Mesodermal cell (in vitro differentiated cells): ENCODE measurements around the gene ARL1. TPM values are rescaled to one million over a fixed set of nuclear protein-coding genes. Genes with fewer than 3 reads are reported as not detected.
"Not testable (repeated sequence)": the region's sequence is repeated elsewhere in the genome, so short reads cannot be mapped to it uniquely, and the experiment has no call there.

ENCODE experiments used
- H3K27ac ChIP-seq: 2 replicates; pipeline ENCODE4 v1.7.0; 2013; ENCODE audit warnings: mild to moderate bottlenecking, low read depth, low read length, moderate library complexity; ENCODE audit not compliant: severe bottlenecking
- H3K36me3 ChIP-seq: 2 replicates; pipeline ENCODE4 v1.7.1; 2013; ENCODE audit warnings: mild to moderate bottlenecking, low read length, moderate library complexity; ENCODE audit not compliant: control insufficient read depth, insufficient read depth
- H3K4me1 ChIP-seq: one replicate; pipeline ENCODE4 v1.7.1; 2013; ENCODE audit warnings: mild to moderate bottlenecking, low read length; ENCODE audit not compliant: insufficient read depth, control insufficient read depth, poor library complexity, severe bottlenecking
- H3K4me3 ChIP-seq: 2 replicates; pipeline ENCODE4 v1.7.0; 2013; ENCODE audit warnings: low read length, control low read depth, mild to moderate bottlenecking; ENCODE audit not compliant: insufficient read depth, poor library complexity, severe bottlenecking; ENCODE audit errors: extremely low read depth
- H3K9me3 ChIP-seq: 2 replicates; pipeline ENCODE4 v1.7.1; 2013; ENCODE audit warnings: mild to moderate bottlenecking, low read length, moderate library complexity; ENCODE audit not compliant: control insufficient read depth
- WGBS, 2 experiments: methylation state at CpG; one replicate each; pipeline ENCODE4 v1.1.5; 2013; ENCODE audit warnings: missing lambda C conversion rate in 2 of 2; ENCODE audit not compliant: insufficient coverage in 2 of 2; 5-methylcytosine and 5-hydroxymethylcytosine counted together
- polyA plus RNA-seq, 2 experiments: library from polyadenylated mRNA; stranded (reverse); fragments of 50-300 nt; gene quantifications; one replicate each; pipeline ENCODE4 v1.2.3, GENCODE V29; 2013

ARL1 gene
- polyA plus RNA-seq (2013, experiment 1 of 2): 75.0 TPM
- 89.4 TPM for polyA plus RNA-seq (2013, experiment 2 of 2)

DNA sequence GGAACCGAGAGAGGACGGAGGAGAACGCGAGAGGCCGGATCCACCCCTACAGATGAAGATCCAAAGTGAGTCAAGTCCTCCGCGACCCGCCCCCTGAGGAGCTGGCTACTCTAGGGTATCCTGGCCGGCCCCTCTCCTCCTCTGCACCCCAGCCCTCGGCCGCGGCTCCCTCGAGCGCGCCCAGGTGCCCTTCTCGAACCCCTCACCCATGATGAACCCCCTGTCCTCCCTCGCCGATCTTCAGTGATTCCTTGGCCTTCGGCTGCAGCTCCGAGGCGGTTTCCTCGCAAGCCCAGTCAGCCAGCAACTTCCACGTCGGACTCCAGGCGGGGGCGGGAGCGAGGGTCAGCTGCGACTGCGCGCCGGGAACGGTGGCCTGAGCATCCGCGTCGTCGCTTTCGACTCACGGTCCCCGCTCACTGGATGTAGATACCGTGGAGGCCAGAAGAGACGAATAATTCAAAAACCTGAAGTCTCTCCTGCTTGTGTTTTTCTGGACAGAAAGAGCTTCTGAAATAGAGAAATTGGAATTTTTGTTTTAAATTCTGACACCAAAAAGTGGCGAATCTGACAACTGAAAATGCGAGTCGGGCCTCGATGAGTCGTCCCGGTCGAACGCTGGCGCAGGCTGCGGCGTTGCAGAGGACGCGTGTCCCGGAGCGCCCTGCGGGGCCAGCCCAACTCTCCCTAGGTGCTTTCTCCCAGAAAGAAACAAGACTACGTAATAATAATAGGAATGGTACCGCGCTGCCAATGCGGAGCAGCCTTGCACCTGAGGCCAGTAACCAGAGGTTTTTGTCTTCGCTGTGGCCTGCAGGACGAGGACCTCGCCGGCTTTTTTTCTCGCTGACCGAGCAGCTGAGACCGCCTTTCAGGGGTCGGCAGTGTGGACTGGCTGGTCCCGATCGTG lies at the start of gene ARL1:
Gene ARL1 (minus strand): TSS at position 337 of the 910 bp plus-strand sequence. CDS start 127 bp downstream, at position 210.
- 0 to 1% methylated on average over 44 to 62 of the region's 71 CpGs for WGBS, 2 experiments
- Histone ChIP-seq H3K36me3 (peaks cover 19% of the 10 kb centered on the region), H3K4me3 (peak within 1 kb of the TSS; percentile 78), H3K9me3 (no peaks in the 10 kb centered on the region), H3K27ac (peak within 1 kb of the TSS; percentile 94), H3K4me1 (peaks cover 5% of the 10 kb centered on the region)

DNA sequence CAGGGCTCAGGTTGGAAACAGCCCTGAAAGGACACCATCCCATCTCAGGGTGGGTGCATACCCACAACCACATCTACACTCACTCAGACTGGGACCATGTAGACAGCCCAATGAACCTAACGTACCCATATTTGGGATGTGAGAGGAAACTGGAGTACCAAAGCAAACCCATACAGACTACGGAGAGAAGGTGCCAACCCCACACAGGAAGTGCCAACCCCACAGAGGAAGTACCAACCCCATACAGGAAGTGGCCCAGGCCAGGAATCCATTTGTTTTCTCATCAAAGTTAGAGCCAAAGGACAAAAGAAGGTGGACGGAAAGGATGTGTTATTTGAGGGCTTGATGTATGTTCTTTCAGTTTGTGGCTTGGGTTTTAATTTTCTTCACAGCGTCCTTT lies 48.1 kb upstream of the ARL1 start:
- WGBS, 2 experiments: 67 to 94% methylated on average over 1 to 2 of the region's 4 CpGs
- Histone ChIP-seq H3K36me3 (no peaks in the 10 kb centered on the region), H3K27ac (no peak overlapping the region), H3K9me3 (no peaks in the 10 kb centered on the region), H3K4me3 (no peak overlapping the region), H3K4me1 (peaks cover 2% of the 10 kb centered on the region)

DNA sequence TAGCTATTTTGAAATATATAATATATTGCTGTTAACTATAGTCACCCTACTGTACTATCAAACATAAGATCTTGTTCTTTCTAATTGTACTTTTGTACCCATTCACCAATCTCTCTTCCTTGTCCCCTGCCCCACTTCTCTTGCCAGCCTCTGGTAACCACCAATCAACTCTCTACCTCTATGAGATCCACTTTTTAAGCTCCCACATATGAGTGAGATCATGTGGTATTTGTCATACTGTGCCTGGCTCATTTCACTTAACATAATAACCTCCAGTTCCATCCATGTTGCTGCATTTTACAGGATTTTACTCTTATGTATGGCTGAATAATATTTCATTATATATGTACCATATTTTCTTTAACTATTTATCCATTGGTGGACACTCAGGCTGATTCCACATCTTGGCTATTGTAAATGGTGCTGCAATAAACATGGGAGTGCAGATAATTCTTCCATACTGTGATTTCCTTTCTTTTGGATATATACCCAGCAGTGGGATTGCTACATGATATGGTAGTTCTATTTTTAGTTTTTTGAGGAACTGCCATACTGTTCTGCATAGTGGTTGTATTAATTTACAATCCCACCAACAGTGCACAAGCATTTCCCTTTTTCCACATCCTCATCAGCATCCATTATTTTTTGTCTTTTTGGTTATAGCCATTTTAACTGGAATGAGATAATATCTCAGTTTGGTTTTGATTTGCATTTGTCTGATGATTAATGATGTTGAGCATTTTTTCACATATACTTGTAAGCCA lies 34.1 kb upstream of the ARL1 start:
- Histone ChIP-seq H3K4me3 (no peak overlapping the region), H3K9me3 (no peaks in the 10 kb centered on the region), H3K27ac (no peak overlapping the region), H3K4me1 (no peaks in the 10 kb centered on the region), H3K36me3 (no peaks in the 10 kb centered on the region)

DNA sequence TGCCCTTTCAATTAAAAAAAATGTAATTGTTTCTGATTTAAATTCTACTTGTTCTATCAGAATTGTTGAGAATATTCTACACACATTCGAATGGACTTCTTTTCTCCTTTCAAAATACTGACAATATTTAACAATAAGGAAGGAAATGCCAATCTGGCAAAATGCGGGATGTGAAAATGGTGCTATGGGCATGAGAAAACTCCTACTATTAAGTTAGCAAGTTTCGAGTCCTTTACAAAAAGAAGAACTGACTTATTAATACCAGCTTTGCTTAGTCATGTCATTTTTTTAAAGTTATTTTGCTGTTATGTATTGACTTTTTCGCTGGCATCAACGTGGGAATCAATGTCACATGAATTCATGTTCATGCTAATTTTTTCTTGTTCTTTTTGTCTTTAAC lies 31.7 kb upstream of the ARL1 start:
- no peak overlapping the region for H3K4me3 ChIP-seq
- H3K4me1 ChIP-seq: no peaks in the 10 kb centered on the region
- H3K27ac ChIP-seq: no peak overlapping the region
- no CpG with 5 or more reads among the region's 5 CpGs for WGBS, 2 experiments
- H3K36me3 ChIP-seq: no peaks in the 10 kb centered on the region
- H3K9me3 ChIP-seq: no peaks in the 10 kb centered on the region

DNA sequence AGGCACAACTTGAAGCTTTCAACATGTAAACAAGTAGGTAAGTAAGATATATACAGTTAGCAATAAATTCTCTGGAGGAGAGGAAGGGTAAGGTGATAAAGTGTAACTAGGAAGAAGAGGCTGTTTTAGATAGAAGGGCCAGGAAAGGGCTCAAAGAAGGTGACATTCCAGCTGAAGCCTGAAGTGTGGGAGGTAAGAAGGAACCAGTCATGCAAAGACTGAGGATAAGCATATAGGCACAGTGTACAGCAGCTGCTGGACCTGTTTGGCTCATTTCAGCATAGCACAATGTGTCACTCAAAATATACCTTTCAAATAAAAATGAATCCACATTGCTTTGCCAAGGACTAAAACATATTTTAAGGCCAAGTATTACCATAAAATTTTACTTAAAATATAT lies 28.6 kb upstream of the ARL1 start:
- Histone ChIP-seq H3K27ac (no peak overlapping the region), H3K4me3 (no peak overlapping the region), H3K9me3 (no peaks in the 10 kb centered on the region), H3K36me3 (no peaks in the 10 kb centered on the region), H3K4me1 (no peaks in the 10 kb centered on the region)

DNA sequence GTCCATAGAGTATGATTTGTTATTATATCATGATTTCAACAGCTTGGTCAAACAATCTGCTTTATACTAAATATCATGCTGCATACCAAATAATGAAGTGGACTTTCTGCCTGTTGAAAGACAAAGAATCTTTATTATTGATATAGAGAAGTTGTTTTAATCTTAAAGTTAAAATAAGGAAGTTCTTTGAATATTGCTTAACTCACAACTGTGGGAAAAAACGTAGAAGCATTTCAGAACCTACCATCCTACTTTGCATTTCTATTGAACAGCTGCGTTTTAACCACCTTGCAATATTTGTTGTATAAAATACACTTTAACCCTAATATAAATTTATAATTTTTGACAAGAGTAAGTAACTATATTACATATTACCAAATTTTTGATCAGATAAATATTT lies 22.9 kb upstream of the ARL1 start:
- no CpG with 5 or more reads among the region's 2 CpGs for WGBS, 2 experiments

DNA sequence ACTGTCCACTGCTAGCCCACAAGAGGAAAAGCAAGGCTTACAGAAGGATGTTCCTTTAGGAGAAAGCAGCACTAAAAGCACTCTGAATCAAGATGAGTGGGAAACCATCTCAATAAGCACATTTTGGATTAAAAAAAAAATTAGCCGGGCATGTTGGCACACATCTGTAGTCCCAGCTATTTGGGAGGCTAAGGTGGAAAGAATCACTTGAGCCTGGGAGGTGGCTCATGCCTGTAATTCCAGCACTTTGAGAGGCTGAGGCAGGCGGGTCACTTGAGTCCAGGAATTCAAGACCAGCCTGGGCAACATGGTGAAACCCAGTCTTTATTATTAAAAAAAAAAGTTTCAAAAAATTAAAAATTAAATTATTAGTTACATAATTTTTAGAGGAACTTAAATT lies 17.0 kb upstream of the ARL1 start:
- Histone ChIP-seq H3K27ac (no peak overlapping the region), H3K4me1 (no peaks in the 10 kb centered on the region), H3K36me3 (no peaks in the 10 kb centered on the region), H3K4me3 (no peak overlapping the region), H3K9me3 (no peaks in the 10 kb centered on the region)
- WGBS, 2 experiments: 92 to 100% methylated on average over 1 to 2 of the region's 2 CpGs

More for the DNA sequence above, 22.9 kb upstream of the ARL1 start:
- Histone ChIP-seq H3K27ac (no peak overlapping the region), H3K9me3 (no peaks in the 10 kb centered on the region), H3K4me3 (no peak overlapping the region), H3K36me3 (no peaks in the 10 kb centered on the region), H3K4me1 (no peaks in the 10 kb centered on the region)

DNA sequence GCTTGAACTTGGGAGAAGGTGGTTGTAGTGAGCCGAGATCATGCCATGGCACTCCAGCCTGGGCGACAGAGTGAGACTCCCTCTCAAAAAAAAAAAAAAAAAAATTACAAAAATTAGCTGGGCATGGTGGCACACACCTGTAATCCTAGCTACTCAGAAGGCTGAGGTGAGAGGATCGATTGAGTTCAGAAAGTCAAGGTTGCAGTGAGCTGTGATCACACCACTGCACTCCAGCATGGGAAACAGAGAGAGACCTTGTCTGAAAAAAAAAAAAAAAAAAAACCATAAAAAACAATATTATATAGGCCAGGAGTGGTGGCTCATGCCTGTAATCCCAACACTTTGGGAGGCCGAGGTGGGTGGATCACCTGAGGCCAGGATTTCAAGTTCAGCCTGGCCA lies 14.5 kb upstream of the ARL1 start:
- H3K4me3 ChIP-seq, H3K27ac ChIP-seq, H3K4me1 ChIP-seq, H3K9me3 ChIP-seq, H3K36me3 ChIP-seq: not testable (repeated sequence)
- 88 to 100% methylated on average over 1 of the region's 4 CpGs for WGBS, 2 experiments

DNA sequence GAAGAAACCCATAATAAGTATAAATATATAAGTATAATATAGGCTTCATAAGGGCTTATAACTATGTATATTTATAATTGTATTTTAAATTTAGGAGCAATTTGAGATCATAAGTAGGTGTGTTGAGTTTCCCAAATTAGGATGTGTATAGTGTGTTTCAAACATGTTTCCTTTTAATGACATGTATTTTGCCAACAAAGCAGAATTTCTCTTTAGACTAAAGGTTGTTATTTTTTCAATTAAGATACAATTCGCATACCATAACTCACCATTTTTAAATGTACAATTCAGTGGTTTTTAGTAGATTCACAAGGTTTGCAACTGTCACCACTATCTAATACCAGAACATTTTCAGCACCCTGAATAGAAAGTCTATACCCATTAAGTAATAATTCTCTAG lies 7.7 kb upstream of the ARL1 start:
- Histone ChIP-seq H3K27ac (no peak overlapping the region), H3K4me1 (no peaks in the 10 kb centered on the region), H3K36me3 (no peaks in the 10 kb centered on the region), H3K4me3 (no peak overlapping the region), H3K9me3 (no peaks in the 10 kb centered on the region)
- no CpG with 5 or more reads among the region's 1 CpG for WGBS, 2 experiments

DNA sequence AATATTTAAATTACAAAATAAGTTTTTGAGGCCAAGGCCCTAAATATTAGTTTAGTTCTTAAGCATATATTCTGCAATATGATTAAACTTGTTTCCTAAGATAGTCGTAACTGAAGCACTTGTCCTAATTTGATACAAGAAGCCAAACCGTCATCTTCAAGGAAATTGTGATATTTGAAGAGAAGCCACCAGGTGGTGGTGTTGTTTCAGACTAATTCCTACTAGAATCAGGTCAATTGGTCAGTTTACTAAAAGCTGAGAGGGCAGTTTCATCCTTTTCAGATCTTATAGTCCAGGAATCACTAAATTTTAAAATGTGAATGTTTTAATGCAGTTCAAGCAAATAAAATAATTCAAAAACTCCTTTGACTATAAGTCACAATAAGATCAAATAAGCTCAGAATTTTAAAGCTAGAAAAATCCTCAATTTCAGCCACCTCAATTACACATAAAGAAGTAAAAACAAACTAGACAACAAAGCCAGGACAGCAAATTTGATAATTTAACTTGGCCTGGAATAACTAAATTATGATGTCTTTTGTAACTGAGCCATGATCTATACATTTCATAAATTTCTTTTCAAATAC lies 7.1 kb upstream of the ARL1 start:
- WGBS, 2 experiments: 0% methylated on average over 1 of the region's 2 CpGs; no CpG with 5 or more reads in 1 of the 2 experiments

More for the DNA sequence above, 7.1 kb upstream of the ARL1 start:
- H3K36me3 ChIP-seq: no peaks in the 10 kb centered on the region
- no peak overlapping the region for H3K27ac ChIP-seq
- H3K4me1 ChIP-seq: no peaks in the 10 kb centered on the region
- H3K4me3 ChIP-seq: no peak overlapping the region
- no peaks in the 10 kb centered on the region for H3K9me3 ChIP-seq
